ENCODE results near the gene LUC7L. TPM values are rescaled to one million over a fixed set of nuclear protein-coding genes. Genes with fewer than 3 reads are reported as not detected.

Gene LUC7L
- total RNA-seq, 1 donor from 2014 or later, result 23.3 TPM

DNA sequence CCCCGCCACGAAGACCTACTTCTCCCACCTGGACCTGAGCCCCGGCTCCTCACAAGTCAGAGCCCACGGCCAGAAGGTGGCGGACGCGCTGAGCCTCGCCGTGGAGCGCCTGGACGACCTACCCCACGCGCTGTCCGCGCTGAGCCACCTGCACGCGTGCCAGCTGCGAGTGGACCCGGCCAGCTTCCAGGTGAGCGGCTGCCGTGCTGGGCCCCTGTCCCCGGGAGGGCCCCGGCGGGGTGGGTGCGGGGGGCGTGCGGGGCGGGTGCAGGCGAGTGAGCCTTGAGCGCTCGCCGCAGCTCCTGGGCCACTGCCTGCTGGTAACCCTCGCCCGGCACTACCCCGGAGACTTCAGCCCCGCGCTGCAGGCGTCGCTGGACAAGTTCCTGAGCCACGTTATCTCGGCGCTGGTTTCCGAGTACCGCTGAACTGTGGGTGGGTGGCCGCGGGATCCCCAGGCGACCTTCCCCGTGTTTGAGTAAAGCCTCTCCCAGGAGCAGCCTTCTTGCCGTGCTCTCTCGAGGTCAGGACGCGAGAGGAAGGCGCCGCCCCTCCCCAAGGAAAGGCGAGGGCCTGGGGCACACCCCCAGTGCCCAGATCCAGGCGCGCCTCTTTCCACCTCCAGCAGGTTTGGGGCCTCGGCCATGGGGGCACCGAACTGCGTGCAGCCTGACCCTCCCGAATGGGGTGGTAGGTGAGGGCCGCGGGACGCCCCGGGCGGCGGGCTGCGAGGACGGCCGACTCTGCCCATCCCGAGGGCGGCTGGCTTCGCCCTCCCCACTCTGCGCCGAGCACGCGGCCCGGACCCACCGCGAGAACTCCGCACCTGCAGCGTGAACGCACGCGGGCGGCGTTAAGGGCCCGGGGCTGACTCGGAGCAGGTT is 48.3 kb downstream of the LUC7L start:
- Histone ChIP-seq H3K4me1 (peaks cover 21% of the 10 kb centered on the region), H3K9me3 (replicated peaks) (no peaks in the 10 kb centered on the region), H3K4me3 (peak overlapping the region; percentile 58), H3K27ac (replicated peaks) (no peak overlapping the region), H3K27me3 (ENCODE audit: low read depth) (peaks cover 46% of the 10 kb centered on the region), H3K36me3 (no peaks in the 10 kb centered on the region)
- TF ChIP-seq, protein P1, sequence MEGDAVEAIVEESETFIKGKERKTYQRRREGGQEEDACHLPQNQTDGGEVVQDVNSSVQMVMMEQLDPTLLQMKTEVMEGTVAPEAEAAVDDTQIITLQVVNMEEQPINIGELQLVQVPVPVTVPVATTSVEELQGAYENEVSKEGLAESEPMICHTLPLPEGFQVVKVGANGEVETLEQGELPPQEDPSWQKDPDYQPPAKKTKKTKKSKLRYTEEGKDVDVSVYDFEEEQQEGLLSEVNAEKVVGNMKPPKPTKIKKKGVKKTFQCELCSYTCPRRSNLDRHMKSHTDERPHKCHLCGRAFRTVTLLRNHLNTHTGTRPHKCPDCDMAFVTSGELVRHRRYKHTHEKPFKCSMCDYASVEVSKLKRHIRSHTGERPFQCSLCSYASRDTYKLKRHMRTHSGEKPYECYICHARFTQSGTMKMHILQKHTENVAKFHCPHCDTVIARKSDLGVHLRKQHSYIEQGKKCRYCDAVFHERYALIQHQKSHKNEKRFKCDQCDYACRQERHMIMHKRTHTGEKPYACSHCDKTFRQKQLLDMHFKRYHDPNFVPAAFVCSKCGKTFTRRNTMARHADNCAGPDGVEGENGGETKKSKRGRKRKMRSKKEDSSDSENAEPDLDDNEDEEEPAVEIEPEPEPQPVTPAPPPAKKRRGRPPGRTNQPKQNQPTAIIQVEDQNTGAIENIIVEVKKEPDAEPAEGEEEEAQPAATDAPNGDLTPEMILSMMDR (IDR thresholded peaks at IDR 0.05; ENCODE audit: borderline replicate concordance), result no peak
- no peak for DNase-seq
- intact Hi-C loops (cut with micrococcal nuclease), result no loop called here

DNA sequence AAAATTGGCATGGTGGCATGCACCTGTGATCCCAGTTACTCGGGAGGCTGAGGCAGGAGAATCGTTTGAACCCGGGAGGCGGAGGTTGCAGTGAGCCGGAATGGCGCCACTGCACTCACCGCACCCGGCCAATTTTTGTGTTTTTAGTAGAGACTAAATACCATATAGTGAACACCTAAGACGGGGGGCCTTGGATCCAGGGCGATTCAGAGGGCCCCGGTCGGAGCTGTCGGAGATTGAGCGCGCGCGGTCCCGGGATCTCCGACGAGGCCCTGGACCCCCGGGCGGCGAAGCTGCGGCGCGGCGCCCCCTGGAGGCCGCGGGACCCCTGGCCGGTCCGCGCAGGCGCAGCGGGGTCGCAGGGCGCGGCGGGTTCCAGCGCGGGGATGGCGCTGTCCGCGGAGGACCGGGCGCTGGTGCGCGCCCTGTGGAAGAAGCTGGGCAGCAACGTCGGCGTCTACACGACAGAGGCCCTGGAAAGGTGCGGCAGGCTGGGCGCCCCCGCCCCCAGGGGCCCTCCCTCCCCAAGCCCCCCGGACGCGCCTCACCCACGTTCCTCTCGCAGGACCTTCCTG is 49.1 kb downstream of the LUC7L start, which contains the start of gene HBQ1:
Gene HBQ1 (plus strand): TSS at position 359 of the 575 bp plus-strand sequence. CDS start 28 bp downstream, at position 387.
- Histone ChIP-seq H3K4me3 (peak within 1 kb of the TSS; percentile 58), H3K4me1 (peaks cover 25% of the 10 kb centered on the region), H3K36me3 (no peaks in the 10 kb centered on the region), H3K27me3 (ENCODE audit: low read depth) (peaks cover 53% of the 10 kb centered on the region), H3K27ac (replicated peaks) (no peak within 1 kb of the TSS), H3K9me3 (replicated peaks) (no peaks in the 10 kb centered on the region)
- DNase-seq, result peak; percentile 17
- intact Hi-C loops (cut with micrococcal nuclease), result no loop called here
- TF ChIP-seq, protein P1 (IDR thresholded peaks at IDR 0.05; ENCODE audit: borderline replicate concordance), result peak; percentile 60

- Histone ChIP-seq H3K27me3 (ENCODE audit: low read depth) (peaks cover 61% of the 10 kb centered on the region), H3K27ac (replicated peaks) (no peak overlapping the region), H3K4me1 (peaks cover 25% of the 10 kb centered on the region), H3K4me3 (peak overlapping the region; percentile 58), H3K36me3 (no peaks in the 10 kb centered on the region), H3K9me3 (replicated peaks) (no peaks in the 10 kb centered on the region)
- no peak for DNase-seq
- TF ChIP-seq, protein P1 (IDR thresholded peaks at IDR 0.05; ENCODE audit: borderline replicate concordance), result no peak
- intact Hi-C loops (cut with micrococcal nuclease), result no loop called here
Measured at GRCh38 chr16:179211-180092, 49.8 kb downstream of the LUC7L start.

DNA sequence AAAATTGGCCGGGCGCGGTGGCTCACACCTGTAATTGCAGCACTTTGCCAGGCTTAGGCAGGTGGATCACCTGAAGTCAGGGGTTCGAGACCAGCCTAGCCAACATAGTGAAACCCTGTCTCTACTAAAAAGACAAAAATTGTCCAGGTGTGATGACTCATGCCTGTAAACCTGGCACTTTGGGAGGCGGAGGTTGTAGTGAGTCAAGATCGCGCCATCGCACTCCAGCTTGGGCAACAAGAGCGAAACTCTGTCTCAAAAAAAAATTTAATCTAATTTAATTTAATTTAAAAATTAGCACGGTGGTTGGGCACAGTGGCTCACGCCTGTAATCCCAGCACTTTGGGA is 50.6 kb downstream of the LUC7L start:
- H3K27ac ChIP-seq (replicated peaks), result no peak overlapping the region
- peaks cover 62% of the 10 kb centered on the region for H3K27me3 ChIP-seq (ENCODE audit: low read depth)
- intact Hi-C loops (cut with micrococcal nuclease), result no loop called here
- peaks cover 25% of the 10 kb centered on the region for H3K4me1 ChIP-seq
- no peaks in the 10 kb centered on the region for H3K9me3 ChIP-seq (replicated peaks)
- no peak for DNase-seq
- H3K4me3 ChIP-seq, result no peak overlapping the region
- TF ChIP-seq, protein P1 (IDR thresholded peaks at IDR 0.05; ENCODE audit: borderline replicate concordance), result no peak
- H3K36me3 ChIP-seq, result no peaks in the 10 kb centered on the region

- intact Hi-C loops (cut with micrococcal nuclease), result no loop called here
- Histone ChIP-seq H3K9me3 (replicated peaks) (no peaks in the 10 kb centered on the region), H3K36me3 (no peaks in the 10 kb centered on the region), H3K27me3 (ENCODE audit: low read depth) (peaks cover 67% of the 10 kb centered on the region), H3K4me3 (no peak overlapping the region), H3K27ac (replicated peaks) (no peak overlapping the region), H3K4me1 (peaks cover 25% of the 10 kb centered on the region)
- TF ChIP-seq, protein P1 (IDR thresholded peaks at IDR 0.05; ENCODE audit: borderline replicate concordance), result no peak
- no peak for DNase-seq
Measured at GRCh38 chr16:177981-178667, 51.1 kb downstream of the LUC7L start.
